Suprapubic skin (tissue), 3 donors: ENCODE results near the gene RIC3.

Source experiments
- EP300 ChIP-seq: sonication (generic); formaldehyde crosslinking; IDR thresholded peaks from one replicate; pipeline ENCODE4 v1.6.1; 2017; ENCODE audit warnings: antibody characterized with exemption
- POLR2A ChIP-seq, 2 donors: fragments of 450-650 bp; IDR thresholded peaks; one replicate each; pipeline ENCODE4 v1.6.1; 2017; ENCODE audit warnings: antibody characterized with exemption in 2 of 2, mild to moderate bottlenecking in 2 of 2, moderate library complexity in 2 of 2
- TF ChIP-seq, protein P1 (sequence below), 2 donors: fragments of 200-600 bp in 1 of 2; fragments of 450-650 bp in 1 of 2; sonication (generic) in 1 of 2; IDR thresholded peaks; one replicate each; pipeline ENCODE4 v1.5.1; 2016 to 2019; ENCODE audit warnings: antibody characterized with exemption in 2 of 2, mild to moderate bottlenecking in 1 of 2, moderate library complexity in 1 of 2

DNA sequence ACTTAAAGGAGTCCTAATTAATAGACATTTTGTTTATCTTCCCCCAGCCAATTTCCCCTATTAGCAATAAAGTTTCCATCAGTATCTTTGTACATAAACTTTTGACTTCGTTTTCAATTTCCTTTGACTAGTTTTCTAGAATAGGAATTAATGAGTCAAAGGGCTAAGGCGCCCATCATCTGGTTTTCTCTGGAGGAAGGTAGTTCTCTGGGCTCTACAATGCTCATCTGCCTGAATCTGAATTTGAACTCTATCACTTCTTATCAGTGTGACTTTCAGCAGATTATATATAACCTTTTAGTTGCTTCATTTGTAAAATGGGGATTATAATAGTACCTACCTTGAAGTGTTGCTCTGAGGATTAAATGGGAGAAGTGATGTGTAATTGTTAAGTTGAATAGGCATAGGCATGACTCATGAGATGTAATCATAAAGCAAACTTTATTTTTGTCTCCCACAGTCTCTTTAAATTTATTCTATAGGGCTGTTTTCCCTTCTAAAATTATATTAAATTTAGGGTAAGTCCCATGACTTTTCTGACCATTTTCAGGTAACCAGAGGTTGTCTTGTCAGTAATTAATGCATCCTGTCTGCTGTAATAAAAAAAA is 93.6 kb downstream of the RIC3 start:
- no peak for TF ChIP-seq POLR2A (IDR thresholded peaks at IDR 0.05)
- TF ChIP-seq, protein P1, sequence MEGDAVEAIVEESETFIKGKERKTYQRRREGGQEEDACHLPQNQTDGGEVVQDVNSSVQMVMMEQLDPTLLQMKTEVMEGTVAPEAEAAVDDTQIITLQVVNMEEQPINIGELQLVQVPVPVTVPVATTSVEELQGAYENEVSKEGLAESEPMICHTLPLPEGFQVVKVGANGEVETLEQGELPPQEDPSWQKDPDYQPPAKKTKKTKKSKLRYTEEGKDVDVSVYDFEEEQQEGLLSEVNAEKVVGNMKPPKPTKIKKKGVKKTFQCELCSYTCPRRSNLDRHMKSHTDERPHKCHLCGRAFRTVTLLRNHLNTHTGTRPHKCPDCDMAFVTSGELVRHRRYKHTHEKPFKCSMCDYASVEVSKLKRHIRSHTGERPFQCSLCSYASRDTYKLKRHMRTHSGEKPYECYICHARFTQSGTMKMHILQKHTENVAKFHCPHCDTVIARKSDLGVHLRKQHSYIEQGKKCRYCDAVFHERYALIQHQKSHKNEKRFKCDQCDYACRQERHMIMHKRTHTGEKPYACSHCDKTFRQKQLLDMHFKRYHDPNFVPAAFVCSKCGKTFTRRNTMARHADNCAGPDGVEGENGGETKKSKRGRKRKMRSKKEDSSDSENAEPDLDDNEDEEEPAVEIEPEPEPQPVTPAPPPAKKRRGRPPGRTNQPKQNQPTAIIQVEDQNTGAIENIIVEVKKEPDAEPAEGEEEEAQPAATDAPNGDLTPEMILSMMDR (IDR thresholded peaks at IDR 0.05) = no peak
- TF ChIP-seq EP300 = no peak
